GM15510 (cell line): ENCODE measurements around the gene SRGAP3.

Source experiments
- POLR2A ChIP-seq: IDR thresholded peaks from 3 replicates; pipeline ENCODE4 v1.6.1; 2011; ENCODE audit warnings: borderline replicate concordance; ENCODE audit not compliant: insufficient read length; ENCODE audit errors: extremely low read depth

The SRGAP3 gene

DNA sequence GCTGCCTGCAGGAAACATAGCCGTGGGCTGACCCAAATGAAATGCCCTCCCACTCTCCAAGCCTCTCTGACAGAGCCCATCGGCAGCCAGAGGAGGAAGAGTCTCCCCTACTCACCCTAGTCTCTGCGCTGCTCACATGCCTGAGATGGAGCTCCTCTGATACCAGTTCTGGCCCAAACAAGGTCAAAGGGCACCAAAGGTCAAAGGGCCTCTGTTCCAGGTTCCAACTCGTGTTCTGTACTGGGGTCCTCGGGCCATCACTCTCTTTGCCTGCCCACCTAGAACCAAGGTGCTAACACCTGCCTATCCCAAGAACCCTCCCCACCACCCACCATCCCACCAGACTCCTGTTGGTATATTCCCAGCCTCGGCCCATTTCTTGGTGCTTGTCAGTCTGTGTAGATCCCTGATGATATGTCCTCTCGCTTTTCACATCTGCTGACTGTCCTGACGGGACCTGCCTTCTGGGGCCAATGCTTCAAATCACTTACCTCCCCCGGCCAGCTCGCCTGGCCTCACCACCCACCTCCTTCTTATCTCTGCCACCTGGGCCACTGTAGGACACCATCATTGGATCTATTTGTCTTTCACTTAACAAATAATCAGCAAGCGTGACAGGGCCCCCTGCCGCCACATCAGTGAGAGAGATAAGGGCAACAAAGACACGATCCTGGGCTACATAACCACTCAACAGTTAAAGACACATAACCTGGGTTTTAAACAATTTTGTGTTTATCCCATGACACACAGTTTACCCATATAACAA lies 90.4 kb downstream of the SRGAP3 start:
- no peak for TF ChIP-seq POLR2A

GRCh38 chr3:9157651-9158362 lies 91.6 kb downstream of the SRGAP3 start:
- TF ChIP-seq POLR2A = no peak

DNA sequence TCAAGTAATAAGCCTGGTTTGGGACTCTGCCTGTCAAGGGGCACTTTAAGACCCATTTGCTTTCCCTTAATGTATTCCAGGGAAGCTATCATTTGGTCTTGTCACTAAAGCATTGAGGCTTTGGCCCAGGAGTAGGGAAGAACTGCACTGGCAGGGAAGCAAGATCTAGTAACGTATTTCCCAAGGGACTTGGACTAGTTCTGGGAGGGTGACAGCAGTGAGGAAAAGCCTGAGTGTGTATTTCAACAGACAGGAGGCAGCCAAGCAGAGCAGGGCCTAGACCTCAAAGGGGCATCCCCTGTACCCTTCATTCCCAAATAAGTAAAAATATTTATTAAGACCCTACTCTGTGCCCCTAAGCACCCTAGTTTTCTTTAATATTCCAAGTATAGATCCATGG lies 92.8 kb downstream of the SRGAP3 start:
- TF ChIP-seq POLR2A = no peak

- no peak for TF ChIP-seq POLR2A
Observed at GRCh38 chr3:9155028-9155427, 94.4 kb downstream of the SRGAP3 start.

- TF ChIP-seq POLR2A = no peak
Observed at GRCh38 chr3:9153904-9154619, 95.4 kb downstream of the SRGAP3 start.

GRCh38 chr3:9151240-9151639 lies 98.2 kb downstream of the SRGAP3 start:
- TF ChIP-seq POLR2A = no peak

GRCh38 chr3:9149566-9149965 lies 99.9 kb downstream of the SRGAP3 start:
- no peak for TF ChIP-seq POLR2A

DNA sequence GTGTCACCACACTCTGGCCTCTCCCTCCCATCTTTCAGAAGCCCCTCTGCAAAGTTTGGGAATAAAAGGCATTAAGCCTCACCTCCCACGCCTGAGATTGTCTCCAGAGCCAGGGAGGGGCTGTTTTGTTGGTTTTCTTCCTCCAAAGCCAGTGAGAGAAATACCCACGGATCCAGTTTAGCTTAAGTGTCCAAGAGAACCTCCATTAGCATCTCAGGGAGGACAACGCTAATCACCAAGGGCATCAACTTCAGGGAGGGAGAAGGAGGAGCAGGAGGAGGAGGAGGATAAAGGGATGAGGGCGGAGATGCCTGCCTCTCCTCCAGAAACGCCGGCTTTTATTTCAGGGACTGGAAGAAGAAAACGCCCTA lies 101.6 kb downstream of the SRGAP3 start:
- no peak for TF ChIP-seq POLR2A

GRCh38 chr3:9147215-9147895 lies 102.1 kb downstream of the SRGAP3 start:
- TF ChIP-seq POLR2A = no peak

GRCh38 chr3:9146367-9147071 lies 102.9 kb downstream of the SRGAP3 start:
- no peak for TF ChIP-seq POLR2A

- TF ChIP-seq POLR2A = no peak
Observed at GRCh38 chr3:9143184-9143583, 106.3 kb downstream of the SRGAP3 start.

- TF ChIP-seq POLR2A = no peak
Observed at GRCh38 chr3:9142362-9142761, 107.1 kb downstream of the SRGAP3 start.

GRCh38 chr3:9141928-9142289 lies 107.5 kb downstream of the SRGAP3 start:
- TF ChIP-seq POLR2A = no peak

DNA sequence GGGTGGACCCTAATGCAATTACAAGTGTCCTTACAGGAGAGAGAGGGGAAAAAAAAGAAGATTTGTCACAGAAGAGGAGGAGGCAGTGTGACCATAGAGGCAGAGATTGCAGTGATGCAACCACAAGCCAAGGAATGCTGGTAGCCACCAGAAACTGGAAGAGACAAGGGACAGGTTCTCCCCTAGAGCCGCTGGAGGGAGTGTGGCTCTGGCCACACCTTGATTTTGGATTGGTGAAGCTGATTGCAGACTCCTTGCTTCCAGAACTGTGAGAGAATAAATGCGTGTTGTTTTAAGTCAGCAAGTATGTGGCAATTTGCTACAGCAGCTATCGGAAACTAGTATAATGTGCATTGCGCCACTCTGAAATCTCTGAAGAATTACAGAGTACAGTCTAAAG lies 110.1 kb downstream of the SRGAP3 start:
- TF ChIP-seq POLR2A = no peak
